GM10266 (cell line): ENCODE data around the gene GDF2.

ENCODE experiments used
- DNase-seq: peaks from one replicate; pipeline ENCODE4 v3.0.0; 2012; ENCODE audit errors: extremely low spot score
- CTCF ChIP-seq: IDR thresholded peaks from 2 replicates; pipeline ENCODE4 v1.5.1; 2012; ENCODE audit warnings: mild to moderate bottlenecking, low read depth; ENCODE audit not compliant: control insufficient read depth, insufficient read depth; ENCODE audit errors: missing control alignments

Gene GDF2

GRCh38 chr10:47279276-47279675 is 43.0 kb upstream of the GDF2 start:
- TF ChIP-seq CTCF = no peak
- DNase-seq = no peak

GRCh38 chr10:47282005-47282656 is 40.1 kb upstream of the GDF2 start:
- no peak for TF ChIP-seq CTCF
- DNase-seq = no peak

GRCh38 chr10:47282657-47283018 is 39.6 kb upstream of the GDF2 start:
- no peak for DNase-seq
- no peak for TF ChIP-seq CTCF

- no peak for DNase-seq
- no peak for TF ChIP-seq CTCF
Observed at GRCh38 chr10:47283101-47283630, 39.1 kb upstream of the GDF2 start.

- TF ChIP-seq CTCF = no peak
Observed at GRCh38 chr10:47283848-47284247, 38.4 kb upstream of the GDF2 start.

GRCh38 chr10:47285381-47286115 is 36.7 kb upstream of the GDF2 start:
- DNase-seq = no peak
- TF ChIP-seq CTCF = no peak

More at GRCh38 chr10:47283848-47284247, 38.4 kb upstream of the GDF2 start:
- no peak for DNase-seq

GRCh38 chr10:47286116-47286505 is 36.1 kb upstream of the GDF2 start:
- TF ChIP-seq CTCF = no peak

More at GRCh38 chr10:47286116-47286505, 36.1 kb upstream of the GDF2 start:
- no peak for DNase-seq
